SK-N-MC (cell line): ENCODE results near the gene ELFN1.

Experiments
- EZH2 ChIP-seq: fragments of 200-600 bp; sonication (generic); IDR thresholded peaks from one replicate; pipeline ENCODE4 v1.6.1; 2017; ENCODE audit warnings: antibody characterized with exemption
- FOXP2 ChIP-seq: optimal IDR thresholded peaks from 2 replicates; pipeline ENCODE3; 2011; ENCODE audit warnings: mild to moderate bottlenecking, moderate library complexity; ENCODE audit not compliant: insufficient read depth; ENCODE audit errors: extremely low read length, control extremely low read depth
- POLR2AphosphoS5 ChIP-seq: IDR thresholded peaks from 2 replicates; pipeline ENCODE4 v1.6.1; 2012; ENCODE audit warnings: mild to moderate bottlenecking, low read depth, low read length, borderline replicate concordance

DNA sequence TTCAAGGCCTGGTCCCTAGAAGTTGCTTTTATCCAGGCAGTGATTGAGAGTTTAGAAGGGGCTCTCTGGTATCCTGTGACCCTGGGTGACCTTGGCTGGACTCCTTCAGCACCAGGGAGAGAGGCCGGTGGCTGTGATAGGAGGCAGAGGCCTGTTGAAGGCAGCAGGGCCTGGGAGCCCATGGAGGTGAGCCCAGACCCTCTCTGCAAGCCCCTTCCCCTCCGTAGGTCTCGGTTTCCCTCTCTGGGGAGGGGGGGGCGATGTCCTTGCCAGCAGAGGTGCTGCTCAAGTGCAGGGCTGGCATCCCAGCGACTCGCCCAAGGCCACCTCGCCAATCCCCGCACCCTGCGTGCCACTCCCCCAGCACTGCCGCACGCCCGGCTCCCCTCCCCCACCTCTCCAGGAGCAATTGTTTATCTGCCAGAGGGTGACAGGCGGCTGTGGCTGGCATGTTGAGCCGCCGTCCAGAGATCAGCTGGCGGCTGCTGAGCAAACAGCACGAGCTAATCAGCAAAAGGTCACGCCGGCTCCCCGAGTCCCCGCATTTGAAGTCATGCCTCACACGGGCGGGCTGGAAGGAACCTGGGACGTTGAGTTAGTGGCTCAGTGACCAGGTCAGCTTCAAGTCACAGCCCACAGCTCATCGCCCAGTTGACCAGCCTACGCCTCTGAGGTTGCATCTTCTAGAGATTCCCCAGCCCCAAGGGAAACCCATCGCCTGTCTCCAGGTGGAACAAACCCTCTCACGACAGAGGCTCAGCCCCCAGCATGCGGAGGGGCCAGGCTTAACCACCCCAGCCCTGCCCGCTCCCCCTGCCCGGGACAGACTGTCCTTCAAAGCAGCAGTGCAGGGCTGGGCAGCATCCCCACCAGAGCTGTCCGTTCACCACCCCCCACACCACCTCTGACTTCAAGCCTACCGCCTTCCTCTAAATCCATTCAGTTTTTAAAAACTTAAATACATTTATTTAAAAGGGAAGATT, 43.7 kb downstream of the ELFN1 start:
- TF ChIP-seq EZH2 (no peak), POLR2AphosphoS5 (no peak), FOXP2 (no peak)
